Astrocyte (in vitro differentiated cells and primary cell): ENCODE measurements around the gene PRXL2B.

ENCODE experiments used
- CTCF ChIP-seq: IDR thresholded peaks from 2 replicates; pipeline ENCODE4 v1.5.1; 2011; ENCODE audit warnings: low read depth, mild to moderate bottlenecking, inconsistent platforms, low read length, moderate library complexity; ENCODE audit not compliant: insufficient read depth
- EZH2 ChIP-seq: IDR thresholded peaks from 2 replicates; pipeline ENCODE4 v1.6.1; 2012; ENCODE audit warnings: mild to moderate bottlenecking, low read length, inconsistent platforms; ENCODE audit not compliant: insufficient read depth

- no peak for TF ChIP-seq CTCF
- no peak for TF ChIP-seq EZH2
These were observed 47.4 kb downstream of the PRXL2B start for GRCh38 chr1:2633936-2634491.
